AG10803 (cell line): ENCODE data around the gene MEOX1.

Source experiments
- DNase-seq: peaks from one replicate; pipeline ENCODE4 v3.0.0; 2010; ENCODE audit warnings: low read depth
- H3K4me3 ChIP-seq: 2 replicates; pipeline ENCODE4 v1.5.1; 2011; ENCODE audit warnings: mild to moderate bottlenecking, low read length, control low read depth
- TF ChIP-seq, protein P1 (sequence below): conservative IDR thresholded peaks from 2 replicates; pipeline ENCODE4 v1.5.1; 2011; ENCODE audit warnings: mild to moderate bottlenecking, low read length, control low read depth, inconsistent platforms

The MEOX1 gene

DNA sequence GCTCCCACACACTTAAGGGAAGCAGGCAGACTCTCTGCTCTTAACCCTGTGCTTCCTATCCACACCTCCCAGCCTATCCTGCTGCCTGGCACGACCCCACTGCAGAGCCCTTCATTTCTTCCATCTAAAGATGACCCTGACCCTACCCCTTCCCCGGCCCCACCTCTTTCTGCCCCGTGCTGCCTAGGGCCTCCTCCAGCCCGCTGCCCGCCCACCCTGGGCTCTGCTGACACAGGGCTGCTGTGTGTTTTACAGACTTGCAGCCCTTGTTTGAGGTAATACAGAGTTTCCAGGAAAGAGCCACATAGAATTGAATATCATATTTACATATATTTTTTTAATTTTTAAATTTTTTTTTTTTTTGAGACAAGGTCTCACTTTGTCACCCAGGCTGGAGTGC is 42.0 kb downstream of the MEOX1 start:
- DNase-seq: no peak
- no peak overlapping the region for H3K4me3 ChIP-seq
- TF ChIP-seq, protein P1, sequence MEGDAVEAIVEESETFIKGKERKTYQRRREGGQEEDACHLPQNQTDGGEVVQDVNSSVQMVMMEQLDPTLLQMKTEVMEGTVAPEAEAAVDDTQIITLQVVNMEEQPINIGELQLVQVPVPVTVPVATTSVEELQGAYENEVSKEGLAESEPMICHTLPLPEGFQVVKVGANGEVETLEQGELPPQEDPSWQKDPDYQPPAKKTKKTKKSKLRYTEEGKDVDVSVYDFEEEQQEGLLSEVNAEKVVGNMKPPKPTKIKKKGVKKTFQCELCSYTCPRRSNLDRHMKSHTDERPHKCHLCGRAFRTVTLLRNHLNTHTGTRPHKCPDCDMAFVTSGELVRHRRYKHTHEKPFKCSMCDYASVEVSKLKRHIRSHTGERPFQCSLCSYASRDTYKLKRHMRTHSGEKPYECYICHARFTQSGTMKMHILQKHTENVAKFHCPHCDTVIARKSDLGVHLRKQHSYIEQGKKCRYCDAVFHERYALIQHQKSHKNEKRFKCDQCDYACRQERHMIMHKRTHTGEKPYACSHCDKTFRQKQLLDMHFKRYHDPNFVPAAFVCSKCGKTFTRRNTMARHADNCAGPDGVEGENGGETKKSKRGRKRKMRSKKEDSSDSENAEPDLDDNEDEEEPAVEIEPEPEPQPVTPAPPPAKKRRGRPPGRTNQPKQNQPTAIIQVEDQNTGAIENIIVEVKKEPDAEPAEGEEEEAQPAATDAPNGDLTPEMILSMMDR: no peak

DNA sequence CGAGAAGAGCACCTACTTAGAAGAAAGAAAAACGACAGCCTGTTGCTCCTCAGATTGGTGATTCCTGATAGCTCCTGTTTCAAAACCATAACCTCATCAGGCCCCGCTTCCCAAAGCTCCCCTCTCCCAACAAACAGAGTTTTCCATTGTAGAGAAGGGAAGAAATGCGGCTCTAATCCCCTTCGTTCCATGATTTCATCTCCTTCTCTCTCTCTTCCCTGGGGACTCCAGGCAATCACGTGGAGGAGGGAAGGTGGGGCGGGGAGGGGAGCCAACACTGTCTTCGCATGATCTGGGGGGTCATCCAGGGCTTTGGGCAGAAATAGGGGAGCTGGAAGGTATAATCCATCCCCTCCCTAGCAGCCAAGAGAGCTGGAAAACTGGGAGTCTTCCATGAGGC is 43.4 kb downstream of the MEOX1 start:
- H3K4me3 ChIP-seq: no peak overlapping the region
- DNase-seq: no peak
- TF ChIP-seq, protein P1: no peak

- no peak for DNase-seq
- H3K4me3 ChIP-seq: no peak overlapping the region
- TF ChIP-seq, protein P1: no peak
These were observed 44.9 kb downstream of the MEOX1 start for GRCh38 chr17:43616852-43617251.

DNA sequence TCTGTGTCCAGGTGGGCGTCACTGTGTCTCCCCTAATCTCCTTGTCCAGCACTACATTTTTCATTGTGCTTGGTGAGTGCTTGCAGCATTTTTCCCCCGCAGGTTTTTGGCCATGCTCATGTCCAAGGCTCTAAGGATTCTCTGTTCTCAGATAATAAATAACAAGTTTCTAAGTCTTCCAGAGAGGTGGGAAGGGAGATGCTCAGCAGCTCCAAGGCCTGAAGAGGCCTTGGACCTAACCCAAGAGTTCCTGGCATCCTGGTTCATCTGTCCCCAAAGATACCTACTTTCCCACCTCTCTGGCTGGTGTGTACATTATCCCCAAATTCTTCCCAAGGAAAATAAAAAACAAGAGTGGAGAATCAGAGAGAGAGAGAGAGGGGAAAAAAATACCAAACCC is 45.3 kb downstream of the MEOX1 start:
- TF ChIP-seq, protein P1: no peak

GRCh38 chr17:43616029-43616351 is 45.7 kb downstream of the MEOX1 start:
- TF ChIP-seq, protein P1: no peak
- no peak for DNase-seq
- no peak overlapping the region for H3K4me3 ChIP-seq

More for the DNA sequence above, 45.3 kb downstream of the MEOX1 start:
- H3K4me3 ChIP-seq: no peak overlapping the region
- DNase-seq: no peak

GRCh38 chr17:43615330-43616028 is 46.2 kb downstream of the MEOX1 start:
- no peak for DNase-seq
- no peak overlapping the region for H3K4me3 ChIP-seq
- TF ChIP-seq, protein P1: no peak

- no peak overlapping the region for H3K4me3 ChIP-seq
- TF ChIP-seq, protein P1: no peak
- no peak for DNase-seq
These were observed 47.2 kb downstream of the MEOX1 start for GRCh38 chr17:43614561-43614960.
